ENCODE results near the gene NSUN4.

DNA sequence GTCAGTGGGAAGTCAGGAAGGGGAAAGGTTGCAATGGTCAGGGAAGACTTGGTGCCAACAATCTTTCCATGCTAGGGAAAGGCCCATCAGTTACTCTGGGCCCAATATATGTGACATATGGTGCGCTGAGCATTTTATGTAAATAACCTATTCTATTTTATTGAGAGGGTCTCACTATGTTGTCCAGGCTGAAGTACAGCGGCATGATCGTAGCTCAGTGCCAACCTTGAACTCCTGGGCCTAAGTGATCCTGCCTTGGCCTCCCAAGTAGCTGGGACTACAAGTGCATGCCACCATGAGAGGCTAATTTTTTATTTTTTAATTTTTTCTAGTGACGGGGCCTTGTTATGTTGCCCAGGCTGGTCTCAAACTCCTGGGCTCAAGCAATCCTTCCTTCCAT, 30.3 kb upstream of the NSUN4 start:
- TF ChIP-seq, protein P1, sequence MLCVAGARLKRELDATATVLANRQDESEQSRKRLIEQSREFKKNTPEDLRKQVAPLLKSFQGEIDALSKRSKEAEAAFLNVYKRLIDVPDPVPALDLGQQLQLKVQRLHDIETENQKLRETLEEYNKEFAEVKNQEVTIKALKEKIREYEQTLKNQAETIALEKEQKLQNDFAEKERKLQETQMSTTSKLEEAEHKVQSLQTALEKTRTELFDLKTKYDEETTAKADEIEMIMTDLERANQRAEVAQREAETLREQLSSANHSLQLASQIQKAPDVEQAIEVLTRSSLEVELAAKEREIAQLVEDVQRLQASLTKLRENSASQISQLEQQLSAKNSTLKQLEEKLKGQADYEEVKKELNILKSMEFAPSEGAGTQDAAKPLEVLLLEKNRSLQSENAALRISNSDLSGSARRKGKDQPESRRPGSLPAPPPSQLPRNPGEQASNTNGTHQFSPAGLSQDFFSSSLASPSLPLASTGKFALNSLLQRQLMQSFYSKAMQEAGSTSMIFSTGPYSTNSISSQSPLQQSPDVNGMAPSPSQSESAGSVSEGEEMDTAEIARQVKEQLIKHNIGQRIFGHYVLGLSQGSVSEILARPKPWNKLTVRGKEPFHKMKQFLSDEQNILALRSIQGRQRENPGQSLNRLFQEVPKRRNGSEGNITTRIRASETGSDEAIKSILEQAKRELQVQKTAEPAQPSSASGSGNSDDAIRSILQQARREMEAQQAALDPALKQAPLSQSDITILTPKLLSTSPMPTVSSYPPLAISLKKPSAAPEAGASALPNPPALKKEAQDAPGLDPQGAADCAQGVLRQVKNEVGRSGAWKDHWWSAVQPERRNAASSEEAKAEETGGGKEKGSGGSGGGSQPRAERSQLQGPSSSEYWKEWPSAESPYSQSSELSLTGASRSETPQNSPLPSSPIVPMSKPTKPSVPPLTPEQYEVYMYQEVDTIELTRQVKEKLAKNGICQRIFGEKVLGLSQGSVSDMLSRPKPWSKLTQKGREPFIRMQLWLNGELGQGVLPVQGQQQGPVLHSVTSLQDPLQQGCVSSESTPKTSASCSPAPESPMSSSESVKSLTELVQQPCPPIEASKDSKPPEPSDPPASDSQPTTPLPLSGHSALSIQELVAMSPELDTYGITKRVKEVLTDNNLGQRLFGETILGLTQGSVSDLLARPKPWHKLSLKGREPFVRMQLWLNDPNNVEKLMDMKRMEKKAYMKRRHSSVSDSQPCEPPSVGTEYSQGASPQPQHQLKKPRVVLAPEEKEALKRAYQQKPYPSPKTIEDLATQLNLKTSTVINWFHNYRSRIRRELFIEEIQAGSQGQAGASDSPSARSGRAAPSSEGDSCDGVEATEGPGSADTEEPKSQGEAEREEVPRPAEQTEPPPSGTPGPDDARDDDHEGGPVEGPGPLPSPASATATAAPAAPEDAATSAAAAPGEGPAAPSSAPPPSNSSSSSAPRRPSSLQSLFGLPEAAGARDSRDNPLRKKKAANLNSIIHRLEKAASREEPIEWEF (IDR thresholded peaks at IDR 0.05; ENCODE audit: insufficient replicate concordance, low read depth, low read length) = no peak
- TF ChIP-seq RELA (IDR thresholded peaks at IDR 0.05; ENCODE audit: borderline replicate concordance, partially characterized antibody) (no peak), ZSCAN29 (IDR thresholded peaks at IDR 0.05) (no peak), POLR2A (IDR thresholded peaks at IDR 0.05; ENCODE audit: low read depth, low read length) (no peak), CREB1 (IDR thresholded peaks at IDR 0.05; ENCODE audit: low read depth) (no peak), PAX5 (IDR thresholded peaks at IDR 0.05; ENCODE audit: borderline replicate concordance, low read depth, low read length) (no peak), BACH1 (IDR thresholded peaks at IDR 0.05; ENCODE audit: borderline replicate concordance) (no peak), BRCA1 (IDR thresholded peaks at IDR 0.05; ENCODE audit: low read depth, low read length) (no peak), CEBPB (IDR thresholded peaks at IDR 0.05; ENCODE audit: borderline replicate concordance in 1 of 2, low read depth in 2 of 2, low read length in 2 of 2) (no peak)
- TF ChIP-seq, protein P2, sequence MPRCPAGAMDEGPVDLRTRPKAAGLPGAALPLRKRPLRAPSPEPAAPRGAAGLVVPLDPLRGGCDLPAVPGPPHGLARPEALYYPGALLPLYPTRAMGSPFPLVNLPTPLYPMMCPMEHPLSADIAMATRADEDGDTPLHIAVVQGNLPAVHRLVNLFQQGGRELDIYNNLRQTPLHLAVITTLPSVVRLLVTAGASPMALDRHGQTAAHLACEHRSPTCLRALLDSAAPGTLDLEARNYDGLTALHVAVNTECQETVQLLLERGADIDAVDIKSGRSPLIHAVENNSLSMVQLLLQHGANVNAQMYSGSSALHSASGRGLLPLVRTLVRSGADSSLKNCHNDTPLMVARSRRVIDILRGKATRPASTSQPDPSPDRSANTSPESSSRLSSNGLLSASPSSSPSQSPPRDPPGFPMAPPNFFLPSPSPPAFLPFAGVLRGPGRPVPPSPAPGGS (IDR thresholded peaks at IDR 0.05; ENCODE audit: borderline replicate concordance, insufficient read depth, low read depth, low read length, poor library complexity, severe bottlenecking) = no peak
- TF ChIP-seq, protein P3, sequence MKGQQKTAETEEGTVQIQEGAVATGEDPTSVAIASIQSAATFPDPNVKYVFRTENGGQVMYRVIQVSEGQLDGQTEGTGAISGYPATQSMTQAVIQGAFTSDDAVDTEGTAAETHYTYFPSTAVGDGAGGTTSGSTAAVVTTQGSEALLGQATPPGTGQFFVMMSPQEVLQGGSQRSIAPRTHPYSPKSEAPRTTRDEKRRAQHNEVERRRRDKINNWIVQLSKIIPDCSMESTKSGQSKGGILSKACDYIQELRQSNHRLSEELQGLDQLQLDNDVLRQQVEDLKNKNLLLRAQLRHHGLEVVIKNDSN (IDR thresholded peaks at IDR 0.05; ENCODE audit: borderline replicate concordance, extremely low read length, insufficient read depth, low read depth, low read length) = no peak
- TF ChIP-seq, protein P4, sequence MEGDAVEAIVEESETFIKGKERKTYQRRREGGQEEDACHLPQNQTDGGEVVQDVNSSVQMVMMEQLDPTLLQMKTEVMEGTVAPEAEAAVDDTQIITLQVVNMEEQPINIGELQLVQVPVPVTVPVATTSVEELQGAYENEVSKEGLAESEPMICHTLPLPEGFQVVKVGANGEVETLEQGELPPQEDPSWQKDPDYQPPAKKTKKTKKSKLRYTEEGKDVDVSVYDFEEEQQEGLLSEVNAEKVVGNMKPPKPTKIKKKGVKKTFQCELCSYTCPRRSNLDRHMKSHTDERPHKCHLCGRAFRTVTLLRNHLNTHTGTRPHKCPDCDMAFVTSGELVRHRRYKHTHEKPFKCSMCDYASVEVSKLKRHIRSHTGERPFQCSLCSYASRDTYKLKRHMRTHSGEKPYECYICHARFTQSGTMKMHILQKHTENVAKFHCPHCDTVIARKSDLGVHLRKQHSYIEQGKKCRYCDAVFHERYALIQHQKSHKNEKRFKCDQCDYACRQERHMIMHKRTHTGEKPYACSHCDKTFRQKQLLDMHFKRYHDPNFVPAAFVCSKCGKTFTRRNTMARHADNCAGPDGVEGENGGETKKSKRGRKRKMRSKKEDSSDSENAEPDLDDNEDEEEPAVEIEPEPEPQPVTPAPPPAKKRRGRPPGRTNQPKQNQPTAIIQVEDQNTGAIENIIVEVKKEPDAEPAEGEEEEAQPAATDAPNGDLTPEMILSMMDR (IDR thresholded peaks at IDR 0.05 in 2 of 3, conservative IDR thresholded peaks at IDR 0.05 in 1 of 3; ENCODE audit: control insufficient read depth in 2 of 3, extremely low read depth in 1 of 3, insufficient read depth in 1 of 3, low read depth in 3 of 3, low read length in 3 of 3) = no peak
- TF ChIP-seq, protein P5, sequence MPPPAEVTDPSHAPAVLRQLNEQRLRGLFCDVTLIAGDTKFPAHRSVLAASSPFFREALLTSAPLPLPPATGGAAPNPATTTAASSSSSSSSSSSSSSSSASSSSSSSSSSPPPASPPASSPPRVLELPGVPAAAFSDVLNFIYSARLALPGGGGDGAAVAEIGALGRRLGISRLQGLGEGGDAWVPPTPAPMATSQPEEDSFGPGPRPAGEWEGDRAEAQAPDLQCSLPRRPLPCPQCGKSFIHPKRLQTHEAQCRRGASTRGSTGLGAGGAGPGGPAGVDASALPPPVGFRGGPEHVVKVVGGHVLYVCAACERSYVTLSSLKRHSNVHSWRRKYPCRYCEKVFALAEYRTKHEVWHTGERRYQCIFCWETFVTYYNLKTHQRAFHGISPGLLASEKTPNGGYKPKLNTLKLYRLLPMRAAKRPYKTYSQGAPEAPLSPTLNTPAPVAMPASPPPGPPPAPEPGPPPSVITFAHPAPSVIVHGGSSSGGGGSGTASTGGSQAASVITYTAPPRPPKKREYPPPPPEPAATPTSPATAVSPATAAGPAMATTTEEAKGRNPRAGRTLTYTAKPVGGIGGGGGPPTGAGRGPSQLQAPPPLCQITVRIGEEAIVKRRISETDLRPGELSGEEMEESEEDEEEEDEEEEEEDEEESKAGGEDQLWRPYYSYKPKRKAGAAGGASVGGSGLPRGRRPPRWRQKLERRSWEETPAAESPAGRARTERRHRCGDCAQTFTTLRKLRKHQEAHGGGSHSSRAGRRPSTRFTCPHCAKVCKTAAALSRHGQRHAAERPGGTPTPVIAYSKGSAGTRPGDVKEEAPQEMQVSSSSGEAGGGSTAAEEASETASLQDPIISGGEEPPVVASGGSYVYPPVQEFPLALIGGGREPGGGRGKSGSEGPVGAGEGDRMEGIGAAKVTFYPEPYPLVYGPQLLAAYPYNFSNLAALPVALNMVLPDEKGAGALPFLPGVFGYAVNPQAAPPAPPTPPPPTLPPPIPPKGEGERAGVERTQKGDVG (CRISPR knock-in tag; IDR thresholded peaks at IDR 0.05) = no peak

Measured in GM12878 (cell line).